ENCODE results near the gene PRKG1.

The PRKG1 gene

DNA sequence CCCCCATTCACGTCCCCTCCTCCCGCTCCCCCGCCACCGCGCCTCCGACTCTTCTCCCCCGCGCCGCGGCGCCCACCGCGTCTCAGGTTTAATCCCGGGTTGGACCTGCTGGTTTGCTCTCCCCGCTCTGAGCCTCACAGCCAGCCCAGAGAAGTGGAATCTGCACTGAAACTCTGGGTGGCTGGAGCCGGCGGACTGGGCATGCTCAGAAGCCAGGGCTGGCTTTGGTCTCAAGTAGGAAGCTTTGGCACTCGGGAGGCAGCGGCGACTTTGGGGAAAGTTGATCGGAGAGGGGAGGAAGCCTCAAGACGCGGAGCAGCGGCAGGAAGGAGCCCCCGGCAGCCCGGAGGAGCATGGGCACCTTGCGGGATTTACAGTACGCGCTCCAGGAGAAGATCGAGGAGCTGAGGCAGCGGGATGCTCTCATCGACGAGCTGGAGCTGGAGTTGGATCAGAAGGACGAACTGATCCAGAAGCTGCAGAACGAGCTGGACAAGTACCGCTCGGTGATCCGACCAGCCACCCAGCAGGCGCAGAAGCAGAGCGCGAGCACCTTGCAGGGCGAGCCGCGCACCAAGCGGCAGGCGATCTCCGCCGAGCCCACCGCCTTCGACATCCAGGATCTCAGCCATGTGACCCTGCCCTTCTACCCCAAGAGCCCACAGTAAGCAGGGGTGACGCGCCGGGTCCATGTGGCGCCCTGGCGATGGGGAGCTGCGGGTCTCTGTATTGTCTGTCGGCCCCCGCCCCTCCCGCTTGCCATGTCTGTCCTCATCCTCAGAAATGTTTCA, at the start of gene PRKG1:
Gene PRKG1, plus strand, starts transcription at position 250 of the 791 bp plus-strand sequence.
- no peak for DNase-seq (ENCODE audit: low read depth in 2 of 2)

DNA sequence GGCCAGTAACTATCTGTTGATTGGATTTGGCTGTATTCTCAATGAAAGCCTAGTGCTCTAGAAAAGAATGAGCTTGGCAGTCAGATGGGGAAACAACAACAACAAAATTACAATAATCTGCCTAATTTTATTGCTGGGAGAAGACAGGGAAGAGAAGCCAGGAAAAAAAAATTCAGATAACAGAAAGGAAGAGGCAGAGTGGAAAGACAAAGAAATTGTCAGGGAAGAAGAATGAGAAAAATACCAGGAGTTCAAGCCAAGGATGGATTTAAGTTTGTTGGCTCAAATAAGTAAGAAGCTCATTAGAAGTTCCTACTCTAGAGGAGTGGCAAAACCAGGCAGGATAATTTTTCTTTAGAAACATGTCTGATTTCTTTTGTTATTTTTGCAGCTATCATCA, 45.9 kb upstream of the PRKG1 start:
- no peak for DNase-seq (ENCODE audit: low read depth in 2 of 2)

DNA sequence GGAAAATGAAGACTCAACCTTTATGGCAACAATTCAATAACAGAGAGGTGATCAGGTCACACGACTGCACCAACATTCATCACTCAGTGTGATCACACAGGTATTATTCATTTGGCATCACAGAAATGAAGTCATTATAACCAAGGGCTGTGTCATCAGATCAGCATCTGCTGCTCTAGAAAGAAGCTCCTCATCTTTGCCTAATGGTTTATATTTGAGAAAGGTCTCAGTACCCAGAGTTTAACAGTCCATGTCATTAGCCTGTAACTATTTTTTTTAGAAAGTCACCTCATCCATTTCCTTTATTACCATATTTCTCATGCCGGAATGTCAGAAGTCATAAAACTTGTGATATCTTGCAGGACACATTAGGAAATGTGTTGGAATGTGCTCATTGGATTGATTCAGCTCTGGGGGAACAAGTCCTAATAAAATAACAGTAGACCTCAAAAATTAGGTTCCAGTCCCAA, 45.1 kb upstream of the PRKG1 start:
- DNase-seq (ENCODE audit: low read depth in 2 of 2) = no peak

DNA sequence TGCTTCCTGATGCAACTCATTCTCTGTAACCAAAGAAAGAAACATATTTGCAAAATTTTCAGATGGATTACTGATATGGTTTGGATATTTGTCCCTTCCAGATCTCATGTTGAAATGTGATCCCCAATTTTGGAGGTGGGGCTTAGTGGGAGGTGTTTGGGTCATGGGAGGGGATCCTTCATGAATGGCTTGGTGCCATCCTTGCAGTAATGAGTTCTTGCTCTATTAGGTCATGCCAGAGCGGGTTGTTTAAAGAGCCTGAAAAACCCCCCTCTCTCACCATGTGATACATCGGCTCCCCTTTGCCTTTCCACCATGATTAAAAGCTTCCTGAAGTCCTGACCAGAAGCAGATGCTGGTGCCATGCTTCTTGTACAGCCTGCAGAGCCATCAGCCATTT, 43.8 kb upstream of the PRKG1 start:
- no peak for DNase-seq (ENCODE audit: low read depth in 2 of 2)

DNA sequence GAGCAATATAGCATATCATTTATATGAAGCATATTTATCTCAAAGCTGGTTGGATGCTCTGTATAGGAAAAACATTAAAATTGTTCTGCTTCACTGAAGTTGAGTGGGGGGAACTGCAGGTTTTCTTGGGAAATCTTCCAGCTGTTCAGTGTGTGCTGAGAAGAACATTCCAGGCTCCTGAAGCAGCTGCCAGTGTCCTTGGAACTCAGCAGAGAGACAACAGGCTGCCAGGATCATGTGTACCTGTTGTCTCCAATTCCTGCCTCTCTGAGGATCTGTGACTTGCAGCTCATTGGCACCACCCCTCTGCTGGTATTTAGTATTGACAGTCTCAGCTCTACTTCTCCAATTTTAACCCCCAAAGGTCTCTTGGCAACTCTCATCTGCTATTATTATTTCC, 42.3 kb upstream of the PRKG1 start:
- DNase-seq (ENCODE audit: low read depth in 2 of 2) = no peak

DNA sequence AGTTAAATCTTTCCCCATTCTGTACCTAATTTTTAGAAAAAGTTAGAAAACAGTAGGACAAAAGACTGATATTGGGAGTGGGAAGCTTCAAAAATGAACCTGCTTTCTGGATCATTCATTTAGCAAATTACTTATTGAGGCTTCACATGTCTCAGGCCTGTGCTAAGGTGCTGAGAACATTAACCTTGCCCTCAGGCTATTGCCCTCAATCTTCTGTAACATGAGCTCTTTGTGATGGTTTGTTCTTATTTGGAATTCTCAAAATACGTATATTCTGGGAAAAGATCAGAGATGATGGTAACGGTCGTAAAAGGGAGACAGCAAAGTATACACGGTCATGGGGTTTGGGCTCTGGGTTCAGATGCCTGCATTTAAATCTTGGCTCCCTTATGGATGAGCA, 39.5 kb upstream of the PRKG1 start:
- no peak for DNase-seq (ENCODE audit: low read depth in 2 of 2)

DNA sequence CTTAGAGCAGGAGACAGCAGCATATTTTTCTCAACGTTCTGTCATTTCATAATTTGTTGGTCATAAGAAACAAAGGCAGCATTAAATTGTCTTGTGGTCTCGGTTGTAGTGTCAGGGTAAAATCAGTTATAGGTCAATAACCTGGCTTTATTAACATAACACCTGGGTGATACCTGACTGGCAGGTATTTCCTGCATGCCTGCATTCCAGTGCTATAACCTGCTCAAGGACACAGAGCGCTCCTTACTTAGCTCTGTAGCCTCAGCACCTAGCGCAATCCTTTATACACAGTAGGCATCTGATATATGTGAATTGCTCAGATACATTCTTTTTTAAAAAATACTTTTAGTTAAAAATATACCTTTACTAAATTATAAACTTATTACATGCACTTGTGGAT, 38.9 kb upstream of the PRKG1 start:
- no peak for DNase-seq (ENCODE audit: low read depth in 2 of 2)

DNA sequence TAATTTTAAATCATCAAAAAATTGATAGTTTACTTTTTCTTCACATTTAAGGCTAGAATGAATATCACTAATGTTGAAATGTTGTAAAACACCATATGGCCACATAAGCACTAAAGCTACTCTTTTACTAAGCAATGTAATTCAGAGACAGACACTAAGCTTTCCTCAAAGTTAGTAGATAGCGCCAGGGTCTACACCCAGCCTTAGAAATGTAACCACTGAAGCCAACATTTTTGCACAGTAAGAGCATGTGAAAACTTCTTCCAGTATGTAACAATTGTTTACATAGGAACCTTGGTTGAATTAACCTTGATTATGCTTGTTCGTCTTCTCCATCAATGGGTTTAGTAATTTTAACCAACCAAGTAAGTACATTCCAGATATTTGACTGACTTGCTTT, 28.4 kb upstream of the PRKG1 start:
- no peak for DNase-seq (ENCODE audit: low read depth in 2 of 2)

DNA sequence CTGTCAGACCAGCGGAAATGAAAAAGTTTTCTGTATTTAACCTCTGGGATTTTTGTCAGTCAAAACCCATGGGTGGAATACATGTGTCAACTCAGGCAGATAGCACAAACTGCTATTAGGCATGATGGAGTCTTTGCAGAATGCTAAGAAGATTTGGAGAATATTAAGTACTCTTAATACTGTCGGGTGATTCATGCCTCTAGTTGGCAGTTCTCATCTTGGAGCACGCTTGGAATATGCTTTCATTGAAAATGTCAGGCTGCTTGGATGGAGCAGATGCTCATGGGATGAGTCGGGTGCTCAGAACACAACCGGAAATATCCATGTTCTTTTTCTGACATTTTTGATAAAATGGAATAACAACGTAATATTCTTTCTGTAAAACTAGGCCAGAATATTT, 27.6 kb upstream of the PRKG1 start:
- DNase-seq (ENCODE audit: low read depth in 2 of 2) = no peak

DNA sequence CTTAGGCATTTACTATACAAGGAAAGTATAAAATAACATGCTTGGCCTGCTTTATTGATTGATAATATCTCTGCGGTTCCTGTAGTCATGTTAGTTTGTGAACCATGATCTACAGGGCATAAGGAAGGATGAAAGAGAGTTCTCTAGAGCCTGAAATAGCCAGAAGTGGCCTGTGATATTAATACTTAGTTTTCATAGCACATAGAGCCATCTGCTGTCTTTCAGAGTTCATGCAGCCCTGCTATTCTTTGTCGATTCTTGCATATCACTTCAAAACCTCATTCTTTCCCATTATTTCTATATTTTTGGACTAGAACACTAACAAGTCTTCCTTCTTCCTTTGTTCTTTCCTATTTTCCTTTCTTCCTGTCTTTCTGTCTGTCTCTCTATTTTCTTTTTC, 26.4 kb upstream of the PRKG1 start:
- DNase-seq (ENCODE audit: low read depth in 2 of 2) = no peak

DNA sequence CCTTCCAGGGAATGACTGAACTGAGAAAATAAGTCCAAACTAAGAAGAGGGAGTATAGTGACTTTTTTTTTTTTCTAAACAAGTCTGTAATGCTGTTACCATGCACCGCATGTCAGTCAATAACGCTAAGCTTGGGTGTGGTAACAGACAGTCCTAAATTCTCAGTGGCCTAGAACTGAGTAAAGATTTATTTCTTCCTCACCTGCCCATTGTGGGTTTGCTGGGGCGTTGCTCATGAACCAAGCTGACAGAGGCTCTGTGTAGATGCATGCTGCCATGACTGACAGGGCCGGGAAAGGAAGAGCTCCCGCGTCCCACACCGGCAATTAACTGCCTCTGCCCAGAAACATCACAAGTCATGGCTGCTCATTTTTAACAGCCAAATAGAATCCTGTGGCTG, 25.5 kb upstream of the PRKG1 start:
- no peak for DNase-seq (ENCODE audit: low read depth in 2 of 2)

DNA sequence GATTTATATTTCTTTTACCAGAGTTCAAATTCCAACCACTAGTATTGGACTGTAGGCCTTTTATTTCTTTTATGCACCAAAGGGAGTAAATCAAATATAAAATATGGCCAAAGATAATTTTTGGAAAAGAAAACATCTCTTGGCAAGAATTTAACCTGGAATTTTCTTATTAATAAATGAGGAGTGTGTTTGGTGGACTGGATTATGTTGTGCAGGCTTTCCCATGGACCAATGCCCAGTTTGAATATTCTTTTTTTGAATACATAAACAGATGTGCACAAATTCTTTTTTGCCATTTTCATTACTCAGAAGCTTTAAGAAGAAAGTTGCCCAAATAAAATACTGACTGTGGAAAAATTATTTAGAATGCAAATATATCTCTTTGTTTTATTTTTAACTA, 22.1 kb upstream of the PRKG1 start:
- DNase-seq (ENCODE audit: low read depth in 2 of 2) = no peak

DNA sequence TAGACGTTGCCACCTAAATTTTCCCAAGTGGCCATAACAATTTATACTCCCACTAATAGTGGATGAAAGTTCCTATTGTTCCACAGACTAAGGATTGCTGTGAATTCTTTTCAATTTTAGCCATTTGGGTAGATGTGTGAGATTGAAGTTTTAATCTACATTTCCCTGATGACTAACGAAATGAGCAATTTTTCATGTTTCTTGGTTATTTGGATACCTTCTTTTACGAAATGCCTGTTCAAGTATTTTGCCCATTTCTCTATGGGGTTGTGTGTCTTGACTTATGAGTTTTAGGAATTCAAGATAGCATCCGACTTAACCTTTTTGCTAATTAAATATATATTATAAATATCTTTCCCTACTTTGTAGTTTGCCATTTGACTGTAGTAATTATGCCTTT, 16.4 kb upstream of the PRKG1 start:
- no peak for DNase-seq (ENCODE audit: low read depth in 2 of 2)

DNA sequence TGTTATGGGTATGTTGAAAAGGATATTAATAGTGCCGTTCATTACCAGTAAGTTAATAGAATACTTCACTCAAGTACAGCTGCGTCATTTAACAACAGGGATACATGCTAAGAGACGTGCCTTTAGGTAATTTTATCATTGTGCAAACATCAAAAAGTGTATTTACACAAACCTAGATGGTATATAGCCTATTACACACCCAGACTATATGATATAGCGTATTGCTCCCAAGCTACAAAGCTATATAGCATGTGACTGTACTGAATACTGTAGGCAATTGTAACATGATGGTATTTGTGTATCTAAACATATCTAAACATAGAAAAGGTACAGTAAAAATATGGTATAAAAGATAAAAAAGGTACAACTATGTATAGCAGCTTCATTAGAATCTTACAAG, 11.1 kb upstream of the PRKG1 start:
- no peak for DNase-seq (ENCODE audit: low read depth in 2 of 2)

DNA sequence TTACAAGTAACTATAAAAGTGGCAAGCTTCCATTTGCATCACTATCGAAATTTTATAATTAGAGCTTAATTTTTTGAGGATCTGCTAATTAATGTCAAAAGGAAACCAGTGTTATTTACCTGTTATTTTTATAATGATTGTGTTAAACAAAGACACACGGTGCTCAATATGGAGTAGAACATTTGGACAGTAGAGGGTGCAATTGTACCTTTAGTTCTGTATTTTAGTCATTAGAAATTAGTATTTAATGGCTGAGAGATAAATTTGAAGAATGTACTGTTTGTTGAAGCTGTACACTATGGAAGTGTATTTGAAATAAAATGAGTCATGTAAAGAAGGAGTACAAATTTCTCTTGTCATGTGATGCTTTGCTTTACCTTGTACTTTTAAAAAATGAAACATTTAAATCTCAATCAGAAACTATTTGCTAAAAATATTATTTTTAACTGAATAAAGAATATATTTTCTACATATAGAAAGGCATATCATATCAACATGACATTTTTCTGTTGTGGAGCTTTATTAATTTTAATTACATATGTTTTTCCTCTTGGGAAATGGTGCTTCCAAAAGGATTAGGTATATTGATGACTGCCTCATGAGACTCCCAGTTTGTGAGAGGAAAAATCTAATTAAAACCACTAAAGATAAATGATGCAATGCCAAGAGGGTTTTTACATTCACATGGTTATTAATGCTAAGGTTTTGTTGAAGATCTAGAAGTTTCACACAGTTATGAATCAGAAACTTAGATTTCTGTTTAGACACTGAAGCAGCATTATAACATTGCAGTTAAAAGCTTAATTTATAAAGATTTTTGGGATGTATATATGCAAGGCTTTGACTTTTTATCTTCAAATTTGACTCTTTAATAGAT, 10.4 kb upstream of the PRKG1 start:
- no peak for DNase-seq (ENCODE audit: low read depth in 2 of 2)

DNA sequence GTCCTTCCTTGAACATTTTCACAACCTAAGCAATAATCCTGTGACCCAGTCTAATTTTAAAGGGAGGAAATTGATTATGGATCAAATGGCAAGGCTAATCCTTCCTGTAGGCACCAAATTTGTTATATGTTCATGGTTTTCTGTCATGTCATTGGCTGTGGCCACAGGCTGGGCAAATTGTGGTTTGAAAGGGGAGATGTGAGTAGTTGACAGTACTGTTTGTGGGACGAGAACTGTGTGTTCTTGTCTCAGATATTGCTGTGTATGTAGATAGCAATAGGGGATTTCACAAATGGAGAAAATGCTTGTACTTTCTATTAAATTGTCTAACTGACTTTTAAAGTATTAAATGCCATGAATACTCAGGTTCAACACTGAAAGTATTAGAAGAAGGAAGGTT, 8.1 kb upstream of the PRKG1 start:
- no peak for DNase-seq (ENCODE audit: low read depth in 2 of 2)

DNA sequence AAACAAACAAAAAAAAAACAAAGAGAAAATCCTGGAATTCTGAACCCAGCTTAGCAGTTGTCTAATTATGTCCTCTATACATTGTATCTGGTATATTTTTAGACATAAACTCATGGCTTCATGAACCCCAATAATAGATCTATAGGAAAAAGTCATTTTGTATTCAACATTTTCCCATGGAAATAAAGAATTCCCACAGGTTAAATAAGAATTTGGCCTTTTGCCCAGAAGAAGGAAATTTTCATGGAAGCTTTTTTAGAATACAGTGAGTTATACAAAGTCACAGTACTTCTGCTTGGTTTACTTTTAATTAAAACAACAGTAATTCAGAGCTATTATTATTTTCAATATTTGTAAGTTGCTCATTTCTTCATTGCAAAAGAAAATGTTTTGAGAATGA, 2.1 kb upstream of the PRKG1 start:
- no peak for DNase-seq (ENCODE audit: low read depth in 2 of 2)

DNA sequence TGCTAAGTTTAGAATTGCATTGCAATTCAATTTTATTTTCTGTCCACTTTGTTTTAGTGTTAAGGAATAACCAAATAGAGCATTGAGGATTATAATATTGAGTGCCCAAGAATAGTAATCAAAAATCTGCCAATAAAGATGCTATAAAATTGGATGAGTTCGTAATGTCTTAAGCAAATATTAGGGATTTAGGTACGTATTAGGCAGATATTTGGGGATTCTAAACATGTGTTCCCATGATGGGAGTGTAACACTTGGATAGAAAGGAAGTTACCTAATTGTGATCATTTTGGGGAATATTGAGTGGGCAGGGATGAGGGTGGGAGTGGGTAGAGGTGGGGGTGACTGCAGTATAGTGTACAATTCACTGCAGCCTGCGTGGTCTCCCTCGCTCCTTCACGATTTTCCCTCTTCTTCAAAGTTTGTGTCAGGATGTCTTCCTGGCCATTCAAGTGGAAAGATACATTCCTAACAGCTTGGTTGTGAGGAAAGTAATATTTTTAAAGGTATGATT, 1.3 kb upstream of the PRKG1 start:
- no peak for DNase-seq (ENCODE audit: low read depth in 2 of 2)

DNA sequence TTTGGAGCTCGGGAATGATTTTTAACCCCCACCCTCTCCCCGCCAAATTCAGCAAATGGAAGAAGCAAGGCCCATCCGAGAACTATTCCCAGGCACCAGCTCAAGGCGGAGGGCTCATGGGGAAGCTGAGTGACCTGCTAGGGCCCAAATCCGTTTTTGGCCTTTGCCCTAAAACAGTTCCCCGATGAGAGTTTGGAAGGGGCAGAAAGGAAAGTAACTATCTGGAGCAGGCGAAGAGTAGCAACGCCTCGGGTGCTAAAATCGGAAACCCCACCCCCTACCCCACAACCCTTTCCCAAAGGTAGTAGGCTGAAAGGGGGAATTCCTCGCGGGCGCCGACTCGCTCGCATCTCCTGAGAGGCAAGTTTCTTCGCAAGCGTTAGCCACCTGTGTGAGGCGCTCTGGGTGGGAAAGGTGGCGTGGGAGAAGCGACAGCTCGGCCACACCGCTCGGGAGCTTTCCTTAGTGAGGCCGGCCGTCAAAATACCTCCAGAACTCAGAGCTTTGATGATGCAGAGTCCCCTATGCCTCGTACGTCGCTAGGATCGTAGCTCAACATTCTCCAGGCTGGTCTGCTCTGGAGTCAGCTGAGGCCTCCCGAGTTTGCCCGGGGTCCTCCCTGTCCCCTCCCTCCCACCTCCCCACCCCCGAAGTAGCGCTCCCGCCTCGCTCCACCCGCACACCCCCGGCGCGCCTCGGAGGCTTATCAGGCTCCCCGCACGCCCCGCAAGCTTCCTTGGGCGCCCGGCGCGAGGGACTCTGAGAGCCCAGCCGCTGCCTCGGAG, 642 bp upstream of the PRKG1 start:
- no peak for DNase-seq (ENCODE audit: low read depth in 2 of 2)

DNA sequence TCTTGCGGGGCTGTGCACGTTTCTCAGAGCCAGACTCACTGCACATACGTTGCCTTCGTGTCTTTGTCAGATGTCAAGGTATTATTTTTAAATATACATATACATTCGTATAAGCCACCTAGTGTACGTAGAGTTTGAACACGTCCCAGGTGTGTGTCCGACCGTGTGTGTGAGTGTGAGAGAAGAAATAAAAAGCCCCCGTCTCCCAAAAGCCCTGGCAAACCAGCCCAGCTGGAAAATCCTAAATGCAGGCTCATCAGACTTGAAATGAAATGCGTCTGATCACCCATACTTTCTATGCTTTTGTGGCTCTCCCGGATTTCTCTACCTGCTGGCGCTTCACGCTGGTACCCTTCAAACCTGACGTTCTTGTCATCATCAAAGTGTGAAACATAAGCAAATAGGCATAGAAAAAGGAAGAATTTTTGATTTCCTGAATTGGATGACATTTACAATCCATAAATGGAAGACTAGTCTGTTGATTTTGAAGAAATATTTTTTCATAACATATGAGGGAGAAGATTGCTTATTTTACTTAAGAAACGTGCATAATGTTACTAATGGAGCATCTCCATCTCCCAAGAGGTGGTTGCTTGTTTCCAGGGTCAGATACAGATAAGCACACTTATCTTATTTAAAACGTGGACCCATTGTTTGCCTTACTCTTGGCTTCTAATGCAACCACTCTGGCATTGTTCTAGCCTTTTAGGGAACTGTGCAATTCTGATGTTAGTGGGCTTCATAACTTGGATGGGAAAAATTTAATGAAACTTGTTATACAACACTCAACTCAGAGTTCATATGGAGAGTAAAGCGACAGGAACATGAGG, 971 bp downstream of the PRKG1 start:
- no peak for DNase-seq (ENCODE audit: low read depth in 2 of 2)

DNA sequence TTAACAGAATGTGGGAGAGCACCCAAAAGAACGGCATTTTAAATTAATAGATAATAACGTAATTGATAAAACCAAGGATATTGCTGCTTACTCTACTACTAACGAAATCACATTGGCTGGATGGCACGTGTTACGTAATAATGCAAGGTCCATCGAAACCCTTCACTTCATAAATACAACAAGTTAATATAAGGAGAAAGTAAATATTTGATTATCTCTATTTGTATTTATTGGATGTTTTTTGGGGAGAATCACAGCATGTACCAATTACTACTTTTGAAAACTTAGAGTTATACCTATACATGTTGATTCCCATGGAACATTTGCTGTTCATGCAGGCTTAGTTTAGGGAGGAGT, 1.6 kb downstream of the PRKG1 start:
- no peak for DNase-seq (ENCODE audit: low read depth in 2 of 2)
